GM19324 (cell line): Measurements from ENCODE around the gene ARMH3.
A peak's percentile ranks its signal among the peaks of the same experiment; 100 is the strongest.

Source experiments
- ATAC-seq: cut with Tn5 transposase; IDR thresholded peaks from one replicate; pipeline ENCODE4 v1.9.1; 2021; ENCODE audit warnings: mild to moderate bottlenecking, moderate library complexity; ENCODE audit not compliant: unreplicated experiment, low FRiP score

The ARMH3 gene, protein sequence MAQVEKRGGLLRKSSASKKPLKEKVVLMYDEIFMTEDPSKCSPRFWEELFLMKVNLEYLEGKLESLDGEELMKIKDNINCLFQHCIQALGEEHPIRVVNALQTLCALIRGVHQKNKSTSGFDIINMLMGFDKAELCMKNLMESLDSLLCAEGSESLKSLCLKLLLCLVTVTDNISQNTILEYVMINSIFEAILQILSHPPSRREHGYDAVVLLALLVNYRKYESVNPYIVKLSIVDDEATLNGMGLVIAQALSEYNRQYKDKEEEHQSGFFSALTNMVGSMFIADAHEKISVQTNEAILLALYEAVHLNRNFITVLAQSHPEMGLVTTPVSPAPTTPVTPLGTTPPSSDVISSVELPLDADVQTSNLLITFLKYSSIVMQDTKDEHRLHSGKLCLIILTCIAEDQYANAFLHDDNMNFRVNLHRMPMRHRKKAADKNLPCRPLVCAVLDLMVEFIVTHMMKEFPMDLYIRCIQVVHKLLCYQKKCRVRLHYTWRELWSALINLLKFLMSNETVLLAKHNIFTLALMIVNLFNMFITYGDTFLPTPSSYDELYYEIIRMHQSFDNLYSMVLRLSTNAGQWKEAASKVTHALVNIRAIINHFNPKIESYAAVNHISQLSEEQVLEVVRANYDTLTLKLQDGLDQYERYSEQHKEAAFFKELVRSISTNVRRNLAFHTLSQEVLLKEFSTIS

DNA sequence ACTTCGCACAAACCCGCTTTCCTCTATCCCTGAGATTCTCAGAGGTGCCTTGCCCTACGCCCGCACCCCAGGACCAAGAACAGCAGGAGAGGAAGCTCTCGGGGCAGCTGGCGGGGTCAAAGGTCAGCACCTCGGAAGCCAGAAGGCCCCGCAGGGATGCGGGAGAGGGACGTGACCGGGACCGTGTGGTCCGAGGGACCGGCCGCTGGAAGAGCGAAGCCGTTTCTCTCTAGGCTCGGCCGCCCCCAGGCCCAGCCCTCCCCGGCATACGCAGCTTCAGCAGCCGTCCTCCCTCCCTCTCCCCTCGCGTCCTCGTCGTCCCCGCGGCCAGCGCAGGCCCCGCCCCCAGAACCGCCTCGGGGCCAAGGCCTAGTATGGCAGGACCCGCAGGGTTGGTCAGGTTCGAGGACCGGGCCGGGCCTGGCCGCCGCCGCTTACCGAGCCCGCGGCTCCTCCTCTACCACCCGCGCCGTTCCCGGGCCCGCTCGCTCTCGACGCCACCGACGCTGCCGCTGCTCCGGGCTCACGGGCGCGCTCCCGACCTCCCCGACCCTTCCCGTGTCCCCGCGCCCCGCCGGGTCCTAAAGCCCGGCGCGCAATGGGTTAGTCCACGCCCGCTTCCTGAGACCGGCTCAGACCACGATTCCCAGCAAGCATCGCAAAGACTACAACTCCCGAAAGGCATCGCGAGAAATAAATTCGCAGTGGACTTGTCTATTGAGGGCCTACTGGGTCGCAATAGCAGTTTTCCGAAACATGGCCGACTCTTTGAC, at the start of gene ARMH3:
ARMH3 (minus strand) TSS at position 527 of the 773 bp plus-strand sequence. CDS start 16,059 bp downstream, outside the sequence.
- peak; percentile 95 for ATAC-seq

DNA sequence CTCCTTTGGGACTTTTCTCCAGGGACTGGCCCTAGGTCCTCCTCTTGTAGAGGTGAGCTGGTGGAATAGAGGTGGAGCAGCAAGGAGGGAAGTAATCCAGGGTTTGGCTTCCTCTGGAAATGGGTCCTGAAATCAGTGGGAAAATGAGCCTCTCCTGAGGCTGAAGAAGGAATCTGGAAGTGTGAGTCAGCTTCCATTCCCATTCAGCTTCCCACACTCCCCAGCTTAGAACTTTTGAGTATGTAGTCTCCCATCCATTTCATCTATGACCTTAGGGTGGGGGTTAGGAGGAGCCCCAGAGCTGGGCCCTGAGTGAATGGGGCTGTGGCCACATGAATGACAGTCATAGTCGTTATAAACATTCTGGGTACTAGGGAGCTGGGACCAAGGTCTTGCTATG, 46.4 kb upstream of the ARMH3 start:
- ATAC-seq, result no peak

DNA sequence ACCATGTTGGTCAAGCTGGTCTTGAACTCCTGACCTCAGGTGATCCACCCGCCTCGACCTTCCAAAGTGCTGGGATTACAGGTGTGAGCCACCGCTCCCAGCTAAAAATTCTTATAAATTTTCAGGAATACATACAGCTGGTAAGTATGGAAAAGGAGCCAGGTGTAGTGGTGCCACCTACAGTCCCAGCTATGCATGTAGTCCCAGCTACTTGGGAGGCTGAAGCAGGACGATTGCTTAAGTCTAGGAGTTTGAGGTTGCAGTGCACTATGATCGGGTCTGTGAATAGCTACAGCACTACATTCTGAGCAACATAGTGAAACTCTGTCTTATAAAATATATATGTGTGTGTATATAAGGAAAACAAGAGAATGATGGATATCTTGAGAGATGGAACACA, 45.2 kb upstream of the ARMH3 start:
- no peak for ATAC-seq

DNA sequence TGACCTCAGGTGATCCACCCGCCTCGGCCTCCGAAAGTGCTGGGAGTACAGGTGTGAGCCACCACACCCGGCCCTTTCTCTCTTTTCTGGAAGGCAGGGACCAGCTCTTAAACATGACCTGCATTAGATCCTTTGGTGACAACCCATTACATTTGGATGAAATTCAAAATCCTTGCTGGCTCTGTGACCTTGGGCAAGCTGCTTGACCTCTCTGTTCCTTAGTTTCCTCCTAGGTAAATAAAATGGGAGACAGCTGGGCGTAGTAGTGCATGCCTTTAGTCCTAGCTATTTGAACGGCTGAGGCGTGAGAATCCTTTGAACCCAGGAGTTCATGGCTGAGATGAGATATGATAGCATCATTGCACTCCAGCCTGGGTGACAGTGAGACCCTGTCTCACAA, 40.5 kb upstream of the ARMH3 start:
- no peak for ATAC-seq

DNA sequence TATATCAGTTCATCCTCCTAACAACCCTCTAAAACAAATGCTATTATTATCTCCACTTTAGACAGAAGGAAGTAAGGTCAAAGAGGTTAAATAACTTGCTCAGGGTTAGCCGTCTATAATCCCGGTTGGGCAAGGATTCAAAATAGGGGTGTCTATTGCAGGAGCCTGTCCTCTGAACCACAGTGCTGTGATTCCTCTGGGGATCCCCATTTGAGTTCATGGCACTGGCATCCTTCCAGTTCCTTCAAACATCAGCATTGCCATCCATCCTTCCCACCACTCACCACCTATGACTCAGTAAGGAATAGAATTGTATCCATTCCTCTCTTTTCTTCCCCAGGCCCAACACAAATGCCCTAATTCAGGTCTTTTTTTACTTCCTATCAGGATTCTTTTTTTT, 34.8 kb upstream of the ARMH3 start:
- ATAC-seq, result no peak

DNA sequence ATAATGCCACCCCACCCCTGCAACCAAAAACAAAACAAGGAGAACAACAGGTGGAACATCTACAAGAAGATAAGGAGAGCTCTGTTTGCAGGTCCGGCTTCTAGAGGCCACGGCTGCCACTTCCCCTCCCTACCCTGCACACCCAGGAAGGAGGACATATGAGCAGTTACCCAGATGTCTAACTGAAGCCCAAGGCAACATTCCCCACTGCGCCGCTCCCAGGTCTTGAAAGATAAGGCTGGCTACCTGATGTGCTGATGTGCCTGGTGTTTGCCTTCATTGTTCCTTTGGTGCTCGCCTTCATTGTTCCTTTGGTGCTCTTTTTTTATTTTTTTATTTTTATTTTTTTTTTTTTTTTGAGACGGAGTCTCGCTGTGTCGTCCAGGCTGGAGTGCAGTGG, 30.2 kb upstream of the ARMH3 start:
- ATAC-seq, result no peak

DNA sequence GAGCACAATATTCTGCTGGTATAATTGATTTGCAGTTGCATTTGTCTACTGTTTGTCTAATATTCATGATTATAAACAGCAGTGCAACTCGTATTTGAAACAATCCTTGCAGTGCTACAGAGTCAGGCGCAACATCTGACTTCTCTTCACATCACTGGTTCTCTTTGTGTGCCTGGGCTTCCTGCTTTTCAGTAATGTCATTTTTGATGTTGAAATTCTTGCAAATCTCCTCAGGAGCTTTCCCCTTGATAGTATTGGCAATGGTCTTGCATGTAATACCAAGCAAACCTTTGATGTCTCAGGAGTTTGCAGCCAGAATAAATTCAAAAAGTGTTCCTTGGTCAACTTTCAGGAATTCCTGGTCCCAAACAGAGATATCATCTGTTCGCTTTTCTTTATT, 29.4 kb upstream of the ARMH3 start:
- ATAC-seq, result no peak

DNA sequence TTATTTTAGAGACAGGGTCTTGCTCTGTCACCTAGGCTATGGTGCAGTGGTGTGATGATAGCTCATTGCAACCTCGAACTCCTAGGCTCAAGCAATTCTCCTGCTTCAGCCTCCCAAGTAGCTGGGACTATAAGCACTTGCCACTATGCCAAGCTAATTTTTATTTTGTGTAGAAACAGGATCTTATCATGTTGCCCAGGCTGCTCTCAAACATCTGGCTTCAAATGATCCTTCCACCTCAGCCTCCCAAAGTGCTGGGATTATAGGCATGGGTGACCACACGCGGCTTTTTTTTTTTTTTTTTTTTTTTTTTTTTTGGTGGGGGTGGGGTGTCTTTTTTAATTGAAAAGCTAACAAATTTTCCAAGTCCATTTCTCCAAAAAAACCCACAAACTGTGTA, 27.6 kb upstream of the ARMH3 start:
- no peak for ATAC-seq

DNA sequence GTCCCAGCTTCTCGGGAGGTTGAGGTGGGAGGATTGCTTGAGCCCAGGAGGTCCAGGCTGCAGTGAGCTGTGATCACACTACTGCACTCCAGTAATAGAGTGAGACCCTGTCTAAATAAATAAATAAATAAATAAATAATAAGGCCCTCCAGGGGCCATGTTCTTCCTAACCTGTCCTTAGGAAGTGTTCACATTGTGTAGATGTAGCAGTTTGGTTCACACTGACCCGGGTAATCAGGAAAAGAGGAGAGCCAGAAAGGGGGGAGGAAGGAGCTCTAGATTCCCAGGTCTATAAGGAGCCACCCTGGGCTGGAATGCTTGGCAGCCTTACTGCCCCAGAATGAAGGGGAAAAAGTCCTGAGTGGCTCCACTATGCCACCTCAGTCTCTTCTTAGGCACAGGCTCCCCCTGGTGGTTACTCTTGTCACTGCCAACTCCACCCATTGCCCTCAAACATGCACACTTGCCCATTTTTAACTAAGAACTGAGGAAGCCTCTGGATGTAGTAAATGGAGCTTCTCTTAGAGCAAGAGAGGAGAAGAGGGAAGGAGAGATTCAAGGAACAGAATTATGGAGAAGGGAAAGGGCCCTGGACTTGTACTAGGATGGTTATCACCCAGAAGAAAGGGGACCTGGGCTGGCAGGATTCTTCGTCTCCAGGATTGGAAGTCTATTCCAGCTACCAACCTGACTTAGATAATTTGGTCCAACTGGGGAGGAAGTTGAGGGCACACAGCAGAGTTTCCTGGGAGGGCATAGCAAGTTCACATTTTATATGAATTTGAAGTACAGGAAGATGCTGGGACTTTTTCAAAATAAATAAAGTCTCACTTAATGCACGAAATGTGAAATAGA, 16.9 kb upstream of the ARMH3 start:
- ATAC-seq, result no peak

DNA sequence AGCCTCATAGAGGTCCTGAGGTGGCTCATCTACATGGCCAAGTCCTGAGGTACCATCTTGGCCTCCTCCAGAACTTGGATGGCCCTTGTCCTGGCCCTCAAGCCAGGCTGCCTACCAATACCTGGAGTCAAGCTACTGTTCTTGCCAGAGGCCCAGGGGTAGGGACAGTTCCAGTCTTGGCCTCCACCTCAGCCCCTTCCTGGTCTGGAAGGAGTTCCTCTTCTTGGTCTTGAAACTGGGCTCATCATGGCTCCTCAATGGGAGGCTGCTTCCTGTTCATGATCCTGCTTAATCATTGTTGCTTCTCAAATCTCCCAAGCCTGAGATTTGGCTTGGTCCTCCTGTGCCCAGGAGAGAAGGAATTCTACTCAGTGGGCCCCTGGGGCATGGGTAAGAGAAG, 13.1 kb upstream of the ARMH3 start:
- no peak for ATAC-seq

DNA sequence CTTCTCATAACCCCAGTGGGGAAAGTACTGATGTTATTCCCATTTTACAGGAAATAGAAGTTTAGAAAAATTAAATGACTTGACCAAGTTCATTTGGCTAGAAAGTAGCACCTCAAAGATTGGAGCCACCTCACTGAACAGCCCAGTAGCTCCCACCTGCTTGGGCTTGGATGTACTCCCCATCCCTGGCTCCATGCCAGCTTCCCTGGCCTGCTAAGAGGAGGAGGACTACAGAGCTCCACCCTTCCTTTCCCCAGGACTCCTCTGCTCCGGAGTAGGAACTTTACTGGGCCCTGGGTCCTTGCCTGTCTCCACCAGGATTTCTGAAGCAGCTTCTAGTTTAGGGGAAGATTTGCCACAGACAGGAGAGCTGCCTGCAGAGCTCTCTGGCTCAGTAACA, 12.2 kb upstream of the ARMH3 start:
- ATAC-seq, result no peak

DNA sequence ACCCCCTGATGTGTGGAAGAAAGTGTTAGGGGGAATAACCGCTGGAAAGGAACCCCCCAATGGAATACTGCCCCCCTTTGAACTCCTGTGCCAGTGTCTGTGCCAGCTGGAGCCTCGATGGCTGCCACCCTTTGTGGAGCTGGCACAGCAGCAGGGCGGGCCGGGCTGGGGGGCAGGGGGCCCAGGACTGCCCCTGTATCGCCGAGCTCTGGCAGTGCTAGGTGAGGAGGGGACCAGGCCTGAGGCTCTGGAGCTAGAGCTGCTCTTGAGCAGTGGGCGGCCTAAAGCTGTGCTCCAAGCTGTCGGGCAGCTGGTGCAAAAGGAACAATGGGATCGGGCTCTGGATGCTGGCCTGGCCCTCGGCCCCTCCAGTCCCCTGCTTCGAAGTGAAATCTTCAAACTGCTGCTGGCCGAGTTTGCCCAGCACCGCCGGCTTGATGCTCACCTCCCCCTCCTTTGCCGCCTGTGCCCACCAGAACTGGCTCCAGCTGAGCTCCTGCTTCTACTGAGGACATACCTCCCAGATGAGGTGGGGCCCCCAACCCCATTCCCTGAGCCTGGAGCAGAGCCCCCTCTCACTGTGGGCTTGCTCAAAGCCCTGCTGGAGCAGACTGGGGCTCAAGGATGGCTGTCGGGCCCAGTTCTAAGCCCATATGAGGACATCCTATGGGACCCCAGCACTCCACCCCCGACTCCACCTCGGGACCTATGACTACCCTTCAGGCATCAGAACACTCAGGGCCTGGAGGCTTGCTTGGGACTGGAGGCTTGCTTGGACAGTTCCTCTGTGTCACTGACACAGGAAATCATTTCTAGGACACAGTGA, 11.3 kb upstream of the ARMH3 start:
- ATAC-seq, result no peak

DNA sequence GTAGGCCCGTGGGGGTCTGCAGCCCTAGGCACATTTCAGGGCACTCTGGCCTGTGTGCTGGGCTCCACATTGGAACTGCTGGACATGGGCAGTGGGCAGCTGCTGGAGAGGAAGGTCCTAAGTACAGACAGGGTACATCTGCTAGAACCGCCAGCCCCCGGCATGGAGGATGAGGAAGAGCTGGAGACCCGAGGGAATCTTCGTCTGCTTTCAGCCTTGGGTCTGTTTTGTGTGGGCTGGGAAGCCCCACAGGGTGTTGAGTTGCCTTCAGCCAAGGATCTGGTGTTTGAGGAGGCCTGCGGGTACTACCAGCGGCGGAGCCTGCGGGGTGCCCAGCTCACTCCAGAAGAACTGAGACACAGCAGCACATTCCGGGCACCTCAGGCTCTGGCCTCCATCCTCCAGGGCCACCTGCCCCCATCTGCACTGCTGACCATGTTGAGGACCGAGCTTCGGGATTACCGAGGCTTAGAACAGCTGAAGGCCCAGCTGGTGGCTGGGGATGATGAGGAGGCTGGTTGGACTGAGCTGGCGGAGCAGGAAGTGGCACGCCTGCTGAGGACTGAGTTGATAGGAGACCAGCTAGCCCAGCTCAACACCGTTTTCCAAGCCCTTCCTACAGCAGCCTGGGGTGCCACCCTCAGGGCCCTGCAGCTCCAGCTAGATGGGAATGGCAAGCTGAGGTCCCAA, 10.6 kb upstream of the ARMH3 start:
- ATAC-seq, result no peak

DNA sequence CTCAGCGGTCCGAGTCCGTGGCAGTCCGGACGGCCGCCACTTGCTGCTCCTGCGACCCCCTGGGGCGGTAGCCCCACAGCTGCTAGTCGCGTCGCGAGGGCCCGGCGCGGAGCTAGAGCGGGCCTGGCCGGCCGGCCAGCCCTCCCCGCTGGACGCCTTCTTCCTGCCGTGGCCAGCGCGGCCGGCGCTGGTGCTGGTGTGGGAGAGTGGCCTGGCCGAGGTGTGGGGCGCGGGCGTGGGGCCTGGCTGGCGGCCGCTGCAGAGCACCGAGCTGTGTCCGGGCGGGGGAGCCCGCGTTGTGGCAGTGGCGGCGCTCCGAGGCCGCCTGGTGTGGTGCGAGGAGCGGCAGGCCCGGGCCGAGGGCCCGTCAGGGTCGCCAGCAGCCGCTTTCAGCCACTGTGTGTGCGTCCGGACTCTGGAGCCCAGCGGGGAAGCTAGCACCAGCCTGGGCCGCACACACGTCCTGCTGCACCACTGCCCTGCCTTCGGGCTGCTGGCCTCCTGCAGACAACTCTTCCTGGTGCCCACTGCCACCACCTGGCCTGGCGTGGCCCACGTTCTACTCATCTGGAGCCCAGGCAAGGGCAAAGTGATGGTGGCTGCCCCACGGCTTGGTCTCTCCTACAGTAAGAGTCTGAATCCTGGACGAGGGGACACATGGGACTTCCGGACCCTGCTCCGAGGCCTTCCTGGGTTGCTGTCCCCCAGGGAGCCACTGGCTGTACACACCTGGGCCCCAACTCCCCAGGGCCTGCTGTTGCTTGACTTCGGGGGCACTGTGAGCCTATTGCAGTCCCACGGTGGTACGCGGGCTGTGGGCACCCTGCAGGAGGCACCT, 9.8 kb upstream of the ARMH3 start:
- ATAC-seq, result peak; percentile 32

DNA sequence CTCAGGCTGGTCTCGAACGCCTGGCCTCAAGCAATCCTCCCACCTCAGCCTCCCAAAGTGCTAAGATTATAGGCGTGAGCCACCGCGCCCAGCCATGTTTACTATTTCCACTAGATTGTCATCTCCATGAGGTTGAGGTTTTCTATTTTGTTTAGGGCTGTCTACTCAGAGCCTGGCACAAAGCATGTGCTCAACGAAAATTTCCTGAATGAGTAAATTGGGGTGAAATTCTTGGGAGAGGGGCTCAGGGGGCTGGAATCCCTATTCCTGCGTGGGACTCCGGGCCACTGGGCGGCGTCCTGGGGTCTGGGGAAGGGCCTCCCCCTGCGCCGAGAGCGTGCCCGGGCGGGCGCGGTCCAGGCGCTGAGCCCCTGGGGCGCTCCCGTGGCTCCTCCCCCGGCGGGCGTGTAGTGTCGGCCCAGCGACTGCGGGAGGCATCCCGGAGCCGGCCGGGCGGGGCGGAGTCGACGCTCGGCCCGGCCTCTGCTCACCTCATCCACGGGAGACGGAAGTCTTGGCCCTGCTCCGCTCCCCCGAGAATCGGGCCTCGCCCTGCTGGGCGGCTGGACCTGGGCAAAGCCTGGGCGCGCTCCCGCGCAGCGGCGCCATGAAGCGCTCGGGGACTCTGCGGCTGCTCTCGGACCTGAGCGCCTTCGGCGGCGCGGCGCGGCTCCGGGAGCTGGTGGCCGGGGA, 9.0 kb upstream of the ARMH3 start, which contains the start of gene HPS6:
HPS6 (plus strand) TSS at position 482 of the 693 bp plus-strand sequence; CDS start at position 608, 126 bp downstream.
- ATAC-seq, result peak; percentile 92

DNA sequence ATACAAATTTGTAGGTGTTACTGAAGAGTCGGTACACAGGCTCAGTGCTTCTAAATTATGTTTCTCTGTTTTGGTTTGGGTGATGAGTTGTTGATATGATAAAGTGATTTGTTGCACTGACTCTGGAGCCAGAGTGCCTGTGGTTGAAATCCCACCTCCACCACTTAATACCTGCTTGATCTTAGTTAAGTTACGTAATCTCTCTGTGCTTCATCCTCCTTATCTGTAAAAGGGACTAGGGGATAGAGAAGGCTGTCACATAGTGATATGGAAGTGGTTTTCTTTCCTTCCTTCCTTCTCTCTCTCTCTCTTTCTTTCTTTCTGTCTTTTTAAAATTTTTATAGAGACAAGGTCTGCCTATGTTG, 8.5 kb upstream of the ARMH3 start:
- ATAC-seq, result no peak

DNA sequence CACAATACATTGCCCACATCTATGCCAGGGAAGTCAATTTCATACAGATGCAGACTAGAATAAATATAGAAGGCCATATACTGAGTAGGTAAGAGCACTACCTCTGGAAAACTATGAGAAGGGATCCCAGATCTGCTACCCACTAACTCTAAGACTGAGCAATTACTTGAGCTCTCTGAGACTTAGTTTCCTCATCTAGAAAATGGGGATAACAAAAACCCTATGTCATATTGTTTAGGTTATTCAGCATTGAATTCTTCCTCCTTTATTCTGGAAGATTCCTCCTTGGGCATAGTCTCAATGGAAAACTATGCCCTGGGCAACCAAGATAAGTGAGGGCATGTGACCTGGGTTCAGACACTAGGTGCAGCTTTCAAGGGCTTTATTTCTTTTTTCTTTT, 4.0 kb upstream of the ARMH3 start:
- no peak for ATAC-seq
